ENCODE results near the gene DIAPH3. TPM values are rescaled to one million over a fixed set of nuclear protein-coding genes. Genes with fewer than 3 reads are reported as not detected.

Gene DIAPH3
- total RNA-seq, 4 donors from 2014 or later: 0.20 to 0.30 TPM; not detected in 2

DNA sequence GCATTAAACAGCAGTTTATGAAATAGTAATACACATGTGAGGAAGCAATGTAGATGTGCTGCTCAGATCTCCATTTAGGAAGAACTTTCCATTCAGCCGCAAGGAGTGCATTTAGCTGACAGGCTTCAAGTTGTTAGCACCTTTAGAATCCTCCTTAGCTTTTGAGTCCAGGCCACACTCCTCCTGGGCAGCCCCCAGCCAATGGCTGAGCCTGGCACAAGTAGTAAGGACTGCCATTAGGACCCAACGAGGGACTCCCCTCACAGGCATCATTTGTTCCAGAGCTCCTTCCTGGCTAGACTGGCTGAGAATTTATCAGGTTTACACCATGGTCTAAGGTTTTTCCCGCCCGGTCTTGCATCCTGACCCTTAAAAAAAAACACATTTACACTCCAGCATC, 201.4 kb downstream of the DIAPH3 start:
- Histone ChIP-seq H3K9me3 (no peaks in the 10 kb centered on the region), H3K4me1 (no peaks in the 10 kb centered on the region), H3K4me3 (no peak overlapping the region), H3K27ac (no peak overlapping the region), H3K27me3 (no peaks in the 10 kb centered on the region), H3K36me3 (no peaks in the 10 kb centered on the region)
- no peak for DNase-seq (ENCODE audit: low spot score in 2 of 2)
- TF ChIP-seq, protein P1, sequence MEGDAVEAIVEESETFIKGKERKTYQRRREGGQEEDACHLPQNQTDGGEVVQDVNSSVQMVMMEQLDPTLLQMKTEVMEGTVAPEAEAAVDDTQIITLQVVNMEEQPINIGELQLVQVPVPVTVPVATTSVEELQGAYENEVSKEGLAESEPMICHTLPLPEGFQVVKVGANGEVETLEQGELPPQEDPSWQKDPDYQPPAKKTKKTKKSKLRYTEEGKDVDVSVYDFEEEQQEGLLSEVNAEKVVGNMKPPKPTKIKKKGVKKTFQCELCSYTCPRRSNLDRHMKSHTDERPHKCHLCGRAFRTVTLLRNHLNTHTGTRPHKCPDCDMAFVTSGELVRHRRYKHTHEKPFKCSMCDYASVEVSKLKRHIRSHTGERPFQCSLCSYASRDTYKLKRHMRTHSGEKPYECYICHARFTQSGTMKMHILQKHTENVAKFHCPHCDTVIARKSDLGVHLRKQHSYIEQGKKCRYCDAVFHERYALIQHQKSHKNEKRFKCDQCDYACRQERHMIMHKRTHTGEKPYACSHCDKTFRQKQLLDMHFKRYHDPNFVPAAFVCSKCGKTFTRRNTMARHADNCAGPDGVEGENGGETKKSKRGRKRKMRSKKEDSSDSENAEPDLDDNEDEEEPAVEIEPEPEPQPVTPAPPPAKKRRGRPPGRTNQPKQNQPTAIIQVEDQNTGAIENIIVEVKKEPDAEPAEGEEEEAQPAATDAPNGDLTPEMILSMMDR (IDR thresholded peaks at IDR 0.05): no peak
- TF ChIP-seq EP300 (IDR thresholded peaks at IDR 0.05) (no peak), POLR2A (IDR thresholded peaks at IDR 0.05) (no peak)
- 89 to 93% methylated on average over 4 of the region's 4 CpGs for WGBS, 2 donors

DNA sequence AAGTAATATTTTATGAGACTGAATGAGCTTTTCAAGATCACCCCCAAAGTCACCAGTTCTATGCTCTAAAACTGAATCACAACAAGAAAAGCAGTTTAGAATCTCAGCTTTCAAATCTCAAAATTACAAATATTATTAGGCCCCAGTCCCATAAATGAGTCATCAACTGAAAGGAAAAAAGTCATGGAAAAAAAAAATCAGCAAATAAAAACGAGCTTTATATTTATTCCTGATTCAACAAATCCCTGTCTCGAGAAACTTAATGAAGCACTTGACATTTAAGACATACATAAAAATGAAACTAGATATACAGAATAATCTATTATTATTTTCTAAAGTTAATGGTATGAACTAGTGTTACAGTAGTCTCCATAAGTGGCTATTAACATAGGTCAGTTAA, 203.0 kb downstream of the DIAPH3 start:
- H3K9me3 ChIP-seq: peaks cover 0 to 8% (median 0%) of the 10 kb centered on the region in 4 donors
- no peaks in the 10 kb centered on the region for H3K36me3 ChIP-seq
- no peak overlapping the region for H3K4me3 ChIP-seq
- no peak overlapping the region for H3K27ac ChIP-seq
- WGBS, 2 donors: 20 to 26% methylated on average over 2 of the region's 2 CpGs
- no peaks in the 10 kb centered on the region for H3K4me1 ChIP-seq
- no peak for TF ChIP-seq POLR2A (IDR thresholded peaks at IDR 0.05)
- TF ChIP-seq, protein P1 (IDR thresholded peaks at IDR 0.05): no peak
- TF ChIP-seq EP300 (IDR thresholded peaks at IDR 0.05): no peak
- H3K27me3 ChIP-seq: no peaks in the 10 kb centered on the region
- DNase-seq (ENCODE audit: low spot score in 2 of 2): no peak

DNA sequence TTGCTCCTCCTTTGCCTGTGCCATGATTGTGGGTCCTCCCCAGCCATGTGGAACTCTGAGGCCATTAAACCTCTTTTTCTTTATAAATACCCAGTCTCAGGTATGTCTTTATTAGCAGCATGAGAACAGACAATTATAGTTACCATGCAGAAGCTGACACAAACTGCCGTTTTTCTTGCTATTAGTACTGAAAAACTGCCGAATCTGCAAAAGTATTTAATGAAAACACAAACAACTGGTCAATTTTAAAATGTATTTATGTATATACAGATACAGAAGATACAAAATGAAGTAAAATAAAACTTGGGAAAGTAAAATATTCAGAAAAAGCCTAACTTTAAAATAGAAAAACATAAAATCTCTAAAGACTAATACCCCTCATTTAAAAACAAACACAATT, 206.3 kb downstream of the DIAPH3 start:
- TF ChIP-seq POLR2A (IDR thresholded peaks at IDR 0.05) (no peak), EP300 (IDR thresholded peaks at IDR 0.05) (no peak)
- TF ChIP-seq, protein P1 (IDR thresholded peaks at IDR 0.05): no peak
- Histone ChIP-seq H3K27ac (no peak overlapping the region), H3K9me3 (peaks cover 0 to 8% (median 0%) of the 10 kb centered on the region in 4 donors), H3K4me3 (no peak overlapping the region), H3K36me3 (no peaks in the 10 kb centered on the region), H3K27me3 (no peaks in the 10 kb centered on the region), H3K4me1 (no peaks in the 10 kb centered on the region)
- WGBS, 2 donors: 83 to 90% methylated on average over 2 of the region's 2 CpGs
- DNase-seq (ENCODE audit: low spot score in 2 of 2): no peak

DNA sequence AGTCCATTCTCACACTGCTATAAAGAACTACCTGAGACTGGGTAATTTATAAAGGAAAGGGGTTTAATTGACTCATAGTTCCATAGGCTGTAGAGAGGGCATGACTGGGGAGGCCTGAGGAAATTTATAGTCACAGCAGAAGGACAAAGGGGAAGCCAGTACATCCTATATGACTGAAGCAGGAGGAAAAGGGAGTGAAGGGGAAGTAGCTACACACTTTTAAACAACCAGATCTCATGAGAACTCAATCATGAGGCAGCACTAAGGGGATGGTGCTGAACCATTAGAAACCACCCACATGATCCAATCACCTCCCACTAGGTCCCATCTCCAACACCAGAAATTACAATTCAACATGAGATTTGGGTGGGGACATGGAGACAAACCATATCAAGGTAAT, 209.1 kb downstream of the DIAPH3 start:
- Histone ChIP-seq H3K27me3 (no peaks in the 10 kb centered on the region), H3K4me1 (no peaks in the 10 kb centered on the region), H3K36me3 (no peaks in the 10 kb centered on the region), H3K4me3 (no peak overlapping the region), H3K9me3 (peaks cover 0 to 8% (median 0%) of the 10 kb centered on the region in 4 donors), H3K27ac (no peak overlapping the region)
- no peak for TF ChIP-seq POLR2A (IDR thresholded peaks at IDR 0.05)
- TF ChIP-seq, protein P1 (IDR thresholded peaks at IDR 0.05): no peak
- no peak for TF ChIP-seq EP300 (IDR thresholded peaks at IDR 0.05)
- DNase-seq (ENCODE audit: low spot score in 2 of 2): no peak

DNA sequence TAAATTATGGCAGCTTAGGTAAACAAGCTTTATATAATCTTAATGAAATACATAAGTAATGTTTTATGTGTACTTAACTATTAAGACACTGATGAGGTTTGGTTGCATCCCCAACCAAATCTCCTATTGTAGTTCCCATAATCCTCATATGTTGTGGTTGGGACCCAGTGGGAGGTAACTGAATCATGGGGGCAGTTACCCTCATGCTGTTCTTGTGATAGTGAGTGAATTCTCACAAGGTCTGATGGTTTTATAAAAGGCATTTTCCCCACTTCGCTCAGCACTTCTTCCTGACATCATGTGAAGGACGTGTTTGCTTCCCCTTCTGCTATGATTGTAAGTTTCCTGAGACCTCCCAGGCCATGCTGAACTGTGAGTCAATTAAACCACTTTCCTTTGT, 212.7 kb downstream of the DIAPH3 start:
- Histone ChIP-seq H3K4me1 (no peaks in the 10 kb centered on the region), H3K9me3 (peaks cover 0 to 3% (median 0%) of the 10 kb centered on the region in 4 donors)
- TF ChIP-seq EP300 (IDR thresholded peaks at IDR 0.05) (no peak), POLR2A (IDR thresholded peaks at IDR 0.05) (no peak)
- TF ChIP-seq, protein P1 (IDR thresholded peaks at IDR 0.05): no peak

More for the DNA sequence above, 212.7 kb downstream of the DIAPH3 start:
- 92 to 93% methylated on average over 2 of the region's 2 CpGs for WGBS, 2 donors
- H3K27me3 ChIP-seq: no peaks in the 10 kb centered on the region
- H3K27ac ChIP-seq: no peak overlapping the region
- H3K36me3 ChIP-seq: no peaks in the 10 kb centered on the region
- no peak overlapping the region for H3K4me3 ChIP-seq
- no peak for DNase-seq (ENCODE audit: low spot score in 2 of 2)
